Measurements from ENCODE around the gene GRAP2.

DNA sequence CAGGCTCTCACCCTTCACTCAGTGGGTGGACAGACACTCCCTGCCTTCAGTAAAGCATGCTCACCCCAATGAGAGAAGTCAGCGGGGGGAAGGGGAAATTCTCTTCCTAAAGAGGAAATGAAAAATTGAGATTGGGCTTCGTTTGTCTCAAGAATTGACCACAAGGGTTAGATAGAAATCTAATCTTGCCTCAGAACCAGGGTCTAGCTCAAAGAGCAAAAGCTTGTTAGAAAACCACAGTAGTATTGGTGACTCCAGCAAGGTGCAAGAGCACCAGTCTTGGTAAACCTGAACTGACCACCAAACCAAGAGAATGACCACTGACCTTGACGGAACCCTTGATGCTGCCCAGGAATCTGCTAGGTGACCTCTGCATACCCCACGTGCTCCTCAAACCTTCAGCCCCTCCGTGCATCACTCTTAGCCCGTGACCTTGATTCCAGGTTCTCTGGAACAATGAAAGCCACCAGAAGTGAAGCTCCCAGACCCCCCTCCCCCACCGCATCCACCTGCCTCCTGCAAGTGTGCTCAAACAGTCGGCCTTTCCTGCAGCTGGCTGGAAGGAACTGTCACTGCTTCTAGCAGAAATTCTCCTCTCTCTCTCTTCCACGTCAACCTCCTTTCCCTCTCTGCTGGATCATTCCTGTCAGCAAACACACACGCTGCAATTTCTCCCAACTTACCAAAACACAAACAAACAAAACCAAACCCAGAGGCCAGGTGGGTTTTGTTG, 56.2 kb downstream of the GRAP2 start:
- TF ChIP-seq, protein P1, sequence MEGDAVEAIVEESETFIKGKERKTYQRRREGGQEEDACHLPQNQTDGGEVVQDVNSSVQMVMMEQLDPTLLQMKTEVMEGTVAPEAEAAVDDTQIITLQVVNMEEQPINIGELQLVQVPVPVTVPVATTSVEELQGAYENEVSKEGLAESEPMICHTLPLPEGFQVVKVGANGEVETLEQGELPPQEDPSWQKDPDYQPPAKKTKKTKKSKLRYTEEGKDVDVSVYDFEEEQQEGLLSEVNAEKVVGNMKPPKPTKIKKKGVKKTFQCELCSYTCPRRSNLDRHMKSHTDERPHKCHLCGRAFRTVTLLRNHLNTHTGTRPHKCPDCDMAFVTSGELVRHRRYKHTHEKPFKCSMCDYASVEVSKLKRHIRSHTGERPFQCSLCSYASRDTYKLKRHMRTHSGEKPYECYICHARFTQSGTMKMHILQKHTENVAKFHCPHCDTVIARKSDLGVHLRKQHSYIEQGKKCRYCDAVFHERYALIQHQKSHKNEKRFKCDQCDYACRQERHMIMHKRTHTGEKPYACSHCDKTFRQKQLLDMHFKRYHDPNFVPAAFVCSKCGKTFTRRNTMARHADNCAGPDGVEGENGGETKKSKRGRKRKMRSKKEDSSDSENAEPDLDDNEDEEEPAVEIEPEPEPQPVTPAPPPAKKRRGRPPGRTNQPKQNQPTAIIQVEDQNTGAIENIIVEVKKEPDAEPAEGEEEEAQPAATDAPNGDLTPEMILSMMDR (IDR thresholded peaks at IDR 0.05; ENCODE audit: low read depth, low read length) = no peak
- TF ChIP-seq, protein P2, sequence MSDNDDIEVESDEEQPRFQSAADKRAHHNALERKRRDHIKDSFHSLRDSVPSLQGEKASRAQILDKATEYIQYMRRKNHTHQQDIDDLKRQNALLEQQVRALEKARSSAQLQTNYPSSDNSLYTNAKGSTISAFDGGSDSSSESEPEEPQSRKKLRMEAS (IDR thresholded peaks at IDR 0.05; ENCODE audit: low read depth, low read length) = no peak
- TF ChIP-seq POLR2A (IDR thresholded peaks at IDR 0.05; ENCODE audit: extremely low read depth, insufficient read length) (no peak), MYC (IDR thresholded peaks at IDR 0.05; ENCODE audit: low read depth, low read length) (no peak)
